ENCODE results near the gene NCMAP.

DNA sequence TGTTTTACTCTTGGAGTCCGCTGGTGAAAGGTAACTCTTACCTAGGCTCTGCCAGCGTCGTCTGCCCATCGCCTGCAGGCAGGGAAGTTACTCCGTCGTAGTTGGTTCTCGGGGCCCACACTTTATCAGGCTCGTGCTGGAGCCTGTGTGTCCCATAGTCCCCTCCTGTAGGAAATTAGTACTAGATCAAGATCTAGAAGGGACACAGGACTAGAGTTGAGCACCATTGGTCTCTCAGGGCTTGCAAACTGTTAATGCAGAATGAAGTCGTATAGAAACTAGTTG is 88.2 kb downstream of the NCMAP start:
- TF ChIP-seq RAD21 (IDR thresholded peaks at IDR 0.05; ENCODE audit: low read length) (no peak), FOS (IDR thresholded peaks at IDR 0.05; ENCODE audit: low read depth, low read length) (no peak), NFE2L2 (IDR thresholded peaks at IDR 0.05; ENCODE audit: low read depth, low read length) (no peak), SMC3 (IDR thresholded peaks at IDR 0.05; ENCODE audit: low read depth, low read length) (no peak), POLR2A (IDR thresholded peaks at IDR 0.05; ENCODE audit: low read depth, low read length) (no peak), CHD1 (IDR thresholded peaks at IDR 0.05; ENCODE audit: low read depth, low read length) (no peak), RFX5 (IDR thresholded peaks at IDR 0.05; ENCODE audit: low read depth, low read length) (no peak), CEBPB (IDR thresholded peaks at IDR 0.05; ENCODE audit: low read depth, low read length) (no peak), MAFK (IDR thresholded peaks at IDR 0.05; ENCODE audit: low read depth, low read length) (no peak), USF2 (IDR thresholded peaks at IDR 0.05; ENCODE audit: low read depth, low read length) (no peak), MXI1 (IDR thresholded peaks at IDR 0.05; ENCODE audit: borderline replicate concordance, low read depth, low read length) (no peak)
- TF ChIP-seq, protein P1, sequence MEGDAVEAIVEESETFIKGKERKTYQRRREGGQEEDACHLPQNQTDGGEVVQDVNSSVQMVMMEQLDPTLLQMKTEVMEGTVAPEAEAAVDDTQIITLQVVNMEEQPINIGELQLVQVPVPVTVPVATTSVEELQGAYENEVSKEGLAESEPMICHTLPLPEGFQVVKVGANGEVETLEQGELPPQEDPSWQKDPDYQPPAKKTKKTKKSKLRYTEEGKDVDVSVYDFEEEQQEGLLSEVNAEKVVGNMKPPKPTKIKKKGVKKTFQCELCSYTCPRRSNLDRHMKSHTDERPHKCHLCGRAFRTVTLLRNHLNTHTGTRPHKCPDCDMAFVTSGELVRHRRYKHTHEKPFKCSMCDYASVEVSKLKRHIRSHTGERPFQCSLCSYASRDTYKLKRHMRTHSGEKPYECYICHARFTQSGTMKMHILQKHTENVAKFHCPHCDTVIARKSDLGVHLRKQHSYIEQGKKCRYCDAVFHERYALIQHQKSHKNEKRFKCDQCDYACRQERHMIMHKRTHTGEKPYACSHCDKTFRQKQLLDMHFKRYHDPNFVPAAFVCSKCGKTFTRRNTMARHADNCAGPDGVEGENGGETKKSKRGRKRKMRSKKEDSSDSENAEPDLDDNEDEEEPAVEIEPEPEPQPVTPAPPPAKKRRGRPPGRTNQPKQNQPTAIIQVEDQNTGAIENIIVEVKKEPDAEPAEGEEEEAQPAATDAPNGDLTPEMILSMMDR (conservative IDR thresholded peaks at IDR 0.05; ENCODE audit: low read depth, low read length), result no peak
- TF ChIP-seq, protein P2, sequence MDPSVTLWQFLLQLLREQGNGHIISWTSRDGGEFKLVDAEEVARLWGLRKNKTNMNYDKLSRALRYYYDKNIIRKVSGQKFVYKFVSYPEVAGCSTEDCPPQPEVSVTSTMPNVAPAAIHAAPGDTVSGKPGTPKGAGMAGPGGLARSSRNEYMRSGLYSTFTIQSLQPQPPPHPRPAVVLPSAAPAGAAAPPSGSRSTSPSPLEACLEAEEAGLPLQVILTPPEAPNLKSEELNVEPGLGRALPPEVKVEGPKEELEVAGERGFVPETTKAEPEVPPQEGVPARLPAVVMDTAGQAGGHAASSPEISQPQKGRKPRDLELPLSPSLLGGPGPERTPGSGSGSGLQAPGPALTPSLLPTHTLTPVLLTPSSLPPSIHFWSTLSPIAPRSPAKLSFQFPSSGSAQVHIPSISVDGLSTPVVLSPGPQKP (IDR thresholded peaks at IDR 0.05; ENCODE audit: borderline replicate concordance, low read depth, low read length), result no peak
